ENCODE data around the gene BAMBI. TPM values are rescaled to one million over a fixed set of nuclear protein-coding genes. Genes with fewer than 3 reads are reported as not detected.
A peak's percentile ranks its signal among the peaks of the same experiment; 100 is the strongest.

The BAMBI gene
- total and polyA plus RNA-seq, 2 of the 8 experiments (the other 6 are each of a cell fraction or from before 2014, with no cell fraction given) = 5.6 to 26.4 TPM

DNA sequence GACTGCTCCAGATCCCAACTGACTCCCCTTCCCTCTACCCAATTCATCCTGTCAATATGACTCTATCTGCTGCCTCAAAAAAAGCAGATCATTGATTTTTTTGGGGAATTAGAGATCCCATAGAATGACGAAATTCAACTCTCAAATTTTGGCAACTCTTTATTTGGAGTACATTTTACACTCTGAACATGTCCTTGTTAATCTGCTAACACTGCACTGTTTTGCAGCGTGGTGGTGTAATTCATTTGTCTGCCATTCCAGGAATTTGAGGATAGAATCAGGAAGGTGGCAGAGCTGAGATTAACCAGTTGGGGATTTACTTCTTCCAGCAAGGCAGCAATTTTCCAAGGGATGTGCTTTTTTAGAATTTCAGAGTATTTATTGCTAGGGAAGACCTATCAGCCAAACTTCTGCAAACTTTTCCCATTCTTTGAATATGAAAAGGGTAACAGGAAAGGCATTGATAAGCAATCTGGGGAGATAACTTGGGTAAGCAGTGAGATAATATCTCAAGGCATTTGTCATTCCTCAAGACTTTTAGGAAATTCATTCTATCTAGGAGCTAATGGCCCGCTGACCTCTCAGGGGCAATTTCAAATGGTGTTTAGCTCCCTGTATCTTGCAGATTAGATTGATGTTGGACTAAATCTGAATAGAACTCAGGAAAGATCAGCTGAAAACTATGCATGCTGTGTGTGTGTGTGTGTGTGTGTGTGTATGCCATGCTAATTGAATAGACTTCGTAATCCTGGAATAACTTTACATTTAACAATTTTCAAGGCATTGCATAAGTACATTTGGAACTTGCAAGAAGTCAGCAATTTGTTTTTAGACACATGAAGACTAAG is 9.7 kb downstream of the BAMBI start:
- WGBS, 2 experiments (ENCODE audit: extremely low coverage in 1 of 2, insufficient coverage in 1 of 2, insufficient read length in 1 of 2, insufficient replicate concordance in 2 of 2, low coverage in 1 of 2, low lambda C conversion rate in 2 of 2, missing lambda C conversion rate in 1 of 2) = 26% methylated on average over 4 of the region's 4 CpGs; no CpG with 5 or more reads in 1 of the 2 experiments
- Histone ChIP-seq H3K79me2 (ENCODE audit: control insufficient read depth in 1 of 2, insufficient read depth in 2 of 2, low read length in 2 of 2) (peaks cover 0 to 11% of the 10 kb centered on the region in 2 experiments; a peak in 2 of 4 replicates), H3K27me3 (replicated peaks in 1 of 4; ENCODE audit: control insufficient read depth in 3 of 4, extremely low read depth in 1 of 4, insufficient read depth in 3 of 4, low read length in 3 of 4) (no peaks in the 10 kb centered on the region), H3K9me3 (ENCODE audit: insufficient read depth in 2 of 2, low read depth in 1 of 2, low read length in 1 of 2) (no peaks in the 10 kb centered on the region), H2BK12ac (ENCODE audit: low read depth, low read length) (no peak overlapping the region), H3K4me3 (ENCODE audit: extremely low read depth in 1 of 4, insufficient read depth in 2 of 4, low read depth in 3 of 4, low read length in 4 of 4) (no peak overlapping the region), H2BK5ac (ENCODE audit: low read depth, low read length) (peak overlapping the region; percentile 36; the same call in 1 of the 2 replicates), H3K4me2 (ENCODE audit: insufficient read depth in 1 of 2, low read depth in 2 of 2, low read length in 2 of 2) (peak overlapping the region in 1 of 2 experiments; percentile 28; a peak in 1 of 4 replicates), H4K8ac (ENCODE audit: extremely low read depth, insufficient read depth, low read length) (no peak overlapping the region), H3K23me2 (ENCODE audit: low read depth, low read length) (no peaks in the 10 kb centered on the region), H3K4ac (replicated peaks; ENCODE audit: insufficient read length, low read depth, low read length) (no peak overlapping the region), H2BK20ac (ENCODE audit: low read length) (no peak overlapping the region), H4K5ac (ENCODE audit: insufficient read length, low read depth, low read length) (no peak overlapping the region), H3K18ac (ENCODE audit: extremely low read depth, low read length) (no peak overlapping the region), H3K9ac (replicated peaks in 1 of 4; ENCODE audit: extremely low read depth in 1 of 4, low read depth in 3 of 4, low read length in 3 of 4) (no peak overlapping the region), H3K14ac (ENCODE audit: insufficient read length) (no peak overlapping the region), H3K27ac (ENCODE audit: low read depth, low read length) (no peak overlapping the region; the same call in 1 of the 2 replicates), H3K79me1 (ENCODE audit: low read depth, low read length) (peaks cover 2% of the 10 kb centered on the region), H2AK5ac (ENCODE audit: low read depth, low read length) (no peak overlapping the region), H4K91ac (replicated peaks; ENCODE audit: insufficient read length, low read length) (no peak overlapping the region), H3K23ac (ENCODE audit: insufficient read length) (no peak overlapping the region), H2AFZ (ENCODE audit: low read length) (no peak overlapping the region), H2BK120ac (replicated peaks; ENCODE audit: low read depth, low read length) (no peak overlapping the region), H3K36me3 (ENCODE audit: control insufficient read depth in 2 of 4, insufficient read depth in 4 of 4, low read length in 3 of 4) (peaks cover 0 to 17% (median 7%) of the 10 kb centered on the region in 4 experiments; a peak in 5 of 8 replicates), H3K56ac (replicated peaks; ENCODE audit: insufficient read length, low read depth, low read length) (no peak overlapping the region), H3K4me1 (replicated peaks in 1 of 4; ENCODE audit: control insufficient read depth in 3 of 4, insufficient read depth in 4 of 4, low read length in 3 of 4) (peaks cover 2 to 22% (median 14%) of the 10 kb centered on the region in 4 experiments; a peak in 6 of 7 replicates), H2BK15ac (ENCODE audit: low read length) (no peak overlapping the region), H4K20me1 (replicated peaks in 1 of 2; ENCODE audit: control insufficient read depth in 1 of 2, insufficient read depth in 2 of 2, low read length in 2 of 2) (peaks cover 0 to 1% of the 10 kb centered on the region in 2 experiments)
- ChIA-PET POLR2A (ENCODE audit: partially characterized antibody) (interaction anchor here (0.6 to 1.3 kb wide), 2 partner anchors 10 to 11 kb away, joined by 5 to 6 read pairs; partner anchors contain the start of gene BAMBI), CTCF (ENCODE audit: partially characterized antibody) (interaction anchor here (0.6 to 2.1 kb wide), 10 partner anchors 9 to 624 kb away, joined by 3 to 7 read pairs (median 3); no protein-coding TSS in a partner anchor)
- FAIRE-seq = peak; percentile 13
- no peak for TF ChIP-seq BCL11A (IDR thresholded peaks at IDR 0.05; ENCODE audit: low read depth in 2 of 2, low read length in 2 of 2)
- TF ChIP-seq RFX5 (IDR thresholded peaks at IDR 0.05; ENCODE audit: borderline replicate concordance, low read depth, low read length) = no peak
- no peak for TF ChIP-seq CEBPB (IDR thresholded peaks at IDR 0.05; ENCODE audit: low read depth, low read length)
- no peak for DNase-seq (ENCODE audit: low read depth in 1 of 2, low spot score in 2 of 2)

Data from H1 (cell line).